Panc1 (cell line): ENCODE results near the gene PSORS1C1. TPM values are rescaled to one million over a fixed set of nuclear protein-coding genes. Genes with fewer than 3 reads are reported as not detected.

Experiments
- ATAC-seq: fragments of 200-7000 bp; cut with Tn5 transposase; 2 replicates; pipeline ENCODE4 v1.9.1; 2020; ENCODE audit warnings: mild to moderate bottlenecking, moderate library complexity
- BruUV-seq: library from RNA; stranded (reverse); fragments of 400-500 nt; replicated peaks from 2 replicates; lab custom pipeline; 2021; lab: Mats Ljungman, UMichigan
- CTCF ChIA-PET: fragments of 300-600 bp; sonication (Branson Sonifier 250); formaldehyde crosslinking; loops from one replicate; lab custom pipeline; 2022; ENCODE audit warnings: antibody characterized with exemption; lab: Charles Lee
- POLR2A ChIA-PET: fragments of 300-600 bp; sonication (Branson Sonifier 250); formaldehyde crosslinking; loops from one replicate; lab custom pipeline; 2022; ENCODE audit warnings: antibody characterized with exemption; lab: Charles Lee
- DNase-seq: peaks from one replicate; pipeline ENCODE4 v3.0.0-alpha.2; 2010; ENCODE audit warnings: low read depth, low spot score
- H3K27ac ChIP-seq: 2 replicates; pipeline ENCODE4 v1.5.1; 2011; ENCODE audit warnings: mild to moderate bottlenecking, low read length, inconsistent platforms
- H3K27me3 ChIP-seq: fragments of 200-500 bp; sonication (Bioruptor generic); 2 replicates; pipeline ENCODE4 v1.6.0; 2014; ENCODE audit warnings: low read length, inconsistent platforms; ENCODE audit not compliant: control insufficient read depth, insufficient read depth
- H3K36me3 ChIP-seq: fragments of 200-500 bp; sonication (Bioruptor generic); 2 replicates; pipeline ENCODE4 v1.5.1; 2014; ENCODE audit warnings: inconsistent platforms, mild to moderate bottlenecking, low read length, moderate library complexity; ENCODE audit not compliant: control insufficient read depth, insufficient read depth
- H3K4me1 ChIP-seq: 2 replicates; pipeline ENCODE4 v1.5.1; 2011; ENCODE audit warnings: inconsistent platforms, mild to moderate bottlenecking, low read length, moderate library complexity; ENCODE audit not compliant: control insufficient read depth, insufficient read depth
- H3K4me3 ChIP-seq, 2 experiments: 2 replicates each; pipeline ENCODE4 v1.5.1; 2011 to 2012; ENCODE audit warnings: low read depth in 2 of 2, low read length in 2 of 2, mild to moderate bottlenecking in 2 of 2, inconsistent platforms in 1 of 2, moderate library complexity in 1 of 2
- H3K9me3 ChIP-seq: fragments of 200-500 bp; sonication (Bioruptor generic); 2 replicates; pipeline ENCODE4 v1.5.1; 2014; ENCODE audit warnings: low read depth, mild to moderate bottlenecking, inconsistent platforms, low read length, moderate library complexity; ENCODE audit not compliant: control insufficient read depth, insufficient read depth
- POLR2AphosphoS5 ChIP-seq: IDR thresholded peaks from 2 replicates; pipeline ENCODE4 v1.6.1; 2012; ENCODE audit warnings: mild to moderate bottlenecking, low read depth, low read length, moderate library complexity
- SIN3A ChIP-seq: IDR thresholded peaks from 2 replicates; pipeline ENCODE4 v1.6.1; 2012; ENCODE audit warnings: low read depth, mild to moderate bottlenecking, low read length, moderate library complexity, borderline replicate concordance; ENCODE audit not compliant: insufficient read depth
- TCF7L2 ChIP-seq: IDR thresholded peaks from 2 replicates; pipeline ENCODE4 v1.6.1; 2011; ENCODE audit warnings: mild to moderate bottlenecking, low read depth, low read length, inconsistent platforms
- in situ Hi-C: cut with HindIII; loops from 2 replicates; pipeline ENCODE4 v1.10.0; 2016; ENCODE audit warnings: low sequenced_read_pairs, low pct_unique_long_range_greater_than_20kb
- intact Hi-C: fragments of 100-400 bp; cut with micrococcal nuclease; formaldehyde crosslinking; loops from one replicate; pipeline ENCODE4 v1.10.0; 2022; ENCODE audit not compliant: unreplicated experiment
- total RNA-seq: library from RNA; stranded (reverse); gene quantifications from one replicate; pipeline ENCODE4 v1.2.1, GENCODE V29; 2021; ENCODE audit not compliant: unreplicated experiment
- TF ChIP-seq, protein P1 (sequence below): fragments of 450-650 bp; IDR thresholded peaks from 2 replicates; pipeline ENCODE4 v1.5.1; 2017; ENCODE audit warnings: mild to moderate bottlenecking
- TF ChIP-seq, protein P2 (sequence below), 2 experiments: IDR thresholded peaks; 2 replicates each; pipeline ENCODE4 v1.6.1; 2011 to 2012; ENCODE audit warnings: low read depth in 2 of 2, control low read depth in 1 of 2, low read length in 1 of 2, mild to moderate bottlenecking in 1 of 2, moderate library complexity in 1 of 2; ENCODE audit not compliant: insufficient read depth in 1 of 2

The PSORS1C1 gene
- total RNA-seq, 1 experiment from 2014 or later, result 2.9 TPM

GRCh38 chr6:31140643-31141042, 26.0 kb downstream of the PSORS1C1 start:
- no peaks in the 10 kb centered on the region for H3K9me3 ChIP-seq
- H3K4me1 ChIP-seq, result no peaks in the 10 kb centered on the region
- DNase-seq (no peak), ATAC-seq (no peak)
- intact Hi-C loops (no loop called here), in situ Hi-C loops (no loop called here)
- no peak overlapping the region for H3K4me3 ChIP-seq
- H3K27me3 ChIP-seq, result no peaks in the 10 kb centered on the region
- ChIA-PET CTCF (no interaction called here), POLR2A (no interaction called here)
- no TSS peak for BruUV-seq
- H3K27ac ChIP-seq, result no peak overlapping the region
- TF ChIP-seq POLR2AphosphoS5 (no peak), SIN3A (no peak), TCF7L2 (no peak)
- TF ChIP-seq, protein P1, sequence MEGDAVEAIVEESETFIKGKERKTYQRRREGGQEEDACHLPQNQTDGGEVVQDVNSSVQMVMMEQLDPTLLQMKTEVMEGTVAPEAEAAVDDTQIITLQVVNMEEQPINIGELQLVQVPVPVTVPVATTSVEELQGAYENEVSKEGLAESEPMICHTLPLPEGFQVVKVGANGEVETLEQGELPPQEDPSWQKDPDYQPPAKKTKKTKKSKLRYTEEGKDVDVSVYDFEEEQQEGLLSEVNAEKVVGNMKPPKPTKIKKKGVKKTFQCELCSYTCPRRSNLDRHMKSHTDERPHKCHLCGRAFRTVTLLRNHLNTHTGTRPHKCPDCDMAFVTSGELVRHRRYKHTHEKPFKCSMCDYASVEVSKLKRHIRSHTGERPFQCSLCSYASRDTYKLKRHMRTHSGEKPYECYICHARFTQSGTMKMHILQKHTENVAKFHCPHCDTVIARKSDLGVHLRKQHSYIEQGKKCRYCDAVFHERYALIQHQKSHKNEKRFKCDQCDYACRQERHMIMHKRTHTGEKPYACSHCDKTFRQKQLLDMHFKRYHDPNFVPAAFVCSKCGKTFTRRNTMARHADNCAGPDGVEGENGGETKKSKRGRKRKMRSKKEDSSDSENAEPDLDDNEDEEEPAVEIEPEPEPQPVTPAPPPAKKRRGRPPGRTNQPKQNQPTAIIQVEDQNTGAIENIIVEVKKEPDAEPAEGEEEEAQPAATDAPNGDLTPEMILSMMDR, result no peak
- TF ChIP-seq, protein P2, sequence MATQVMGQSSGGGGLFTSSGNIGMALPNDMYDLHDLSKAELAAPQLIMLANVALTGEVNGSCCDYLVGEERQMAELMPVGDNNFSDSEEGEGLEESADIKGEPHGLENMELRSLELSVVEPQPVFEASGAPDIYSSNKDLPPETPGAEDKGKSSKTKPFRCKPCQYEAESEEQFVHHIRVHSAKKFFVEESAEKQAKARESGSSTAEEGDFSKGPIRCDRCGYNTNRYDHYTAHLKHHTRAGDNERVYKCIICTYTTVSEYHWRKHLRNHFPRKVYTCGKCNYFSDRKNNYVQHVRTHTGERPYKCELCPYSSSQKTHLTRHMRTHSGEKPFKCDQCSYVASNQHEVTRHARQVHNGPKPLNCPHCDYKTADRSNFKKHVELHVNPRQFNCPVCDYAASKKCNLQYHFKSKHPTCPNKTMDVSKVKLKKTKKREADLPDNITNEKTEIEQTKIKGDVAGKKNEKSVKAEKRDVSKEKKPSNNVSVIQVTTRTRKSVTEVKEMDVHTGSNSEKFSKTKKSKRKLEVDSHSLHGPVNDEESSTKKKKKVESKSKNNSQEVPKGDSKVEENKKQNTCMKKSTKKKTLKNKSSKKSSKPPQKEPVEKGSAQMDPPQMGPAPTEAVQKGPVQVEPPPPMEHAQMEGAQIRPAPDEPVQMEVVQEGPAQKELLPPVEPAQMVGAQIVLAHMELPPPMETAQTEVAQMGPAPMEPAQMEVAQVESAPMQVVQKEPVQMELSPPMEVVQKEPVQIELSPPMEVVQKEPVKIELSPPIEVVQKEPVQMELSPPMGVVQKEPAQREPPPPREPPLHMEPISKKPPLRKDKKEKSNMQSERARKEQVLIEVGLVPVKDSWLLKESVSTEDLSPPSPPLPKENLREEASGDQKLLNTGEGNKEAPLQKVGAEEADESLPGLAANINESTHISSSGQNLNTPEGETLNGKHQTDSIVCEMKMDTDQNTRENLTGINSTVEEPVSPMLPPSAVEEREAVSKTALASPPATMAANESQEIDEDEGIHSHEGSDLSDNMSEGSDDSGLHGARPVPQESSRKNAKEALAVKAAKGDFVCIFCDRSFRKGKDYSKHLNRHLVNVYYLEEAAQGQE (IDR thresholded peaks at IDR 0.05; ENCODE audit: insufficient read depth in 1 of 2, low read depth in 2 of 2, low read length in 1 of 2), result no peak
- 0 out of 2 replicates have a peak, but pooled peaks cover 2% of the 10 kb centered on the region for H3K36me3 ChIP-seq

DNA sequence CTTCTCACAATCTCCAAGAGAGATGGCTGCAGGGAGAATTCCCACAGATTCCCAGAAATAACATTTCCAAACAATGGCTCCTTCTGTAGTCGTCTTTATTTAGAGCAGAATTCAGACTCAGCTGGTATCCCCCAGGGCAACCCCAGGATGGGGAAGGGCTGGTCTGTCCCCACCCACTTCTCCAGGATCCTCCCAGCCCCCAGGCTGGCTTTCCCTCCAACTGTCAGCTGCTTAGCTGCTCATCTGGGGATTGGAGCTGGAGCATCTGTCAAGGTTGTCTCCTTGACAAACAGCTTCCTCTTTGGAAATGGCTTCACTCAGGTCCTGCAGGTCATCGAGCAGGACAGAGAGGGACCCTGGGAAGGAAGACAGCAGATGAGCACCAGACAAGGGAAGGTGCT, 27.8 kb downstream of the PSORS1C1 start:
- TF ChIP-seq POLR2AphosphoS5 (no peak), TCF7L2 (no peak), SIN3A (no peak)
- TF ChIP-seq, protein P1, result no peak
- TF ChIP-seq, protein P2 (IDR thresholded peaks at IDR 0.05; ENCODE audit: insufficient read depth in 1 of 2, low read depth in 2 of 2, low read length in 1 of 2), result no peak
- Histone ChIP-seq H3K27ac (no peak overlapping the region), H3K36me3 (0 out of 2 replicates have a peak, but pooled peaks cover 2% of the 10 kb centered on the region), H3K27me3 (no peaks in the 10 kb centered on the region), H3K4me1 (no peaks in the 10 kb centered on the region), H3K4me3 (no peak overlapping the region), H3K9me3 (no peaks in the 10 kb centered on the region)
- ChIA-PET POLR2A (no interaction called here), CTCF (no interaction called here)
- intact Hi-C loops, result no loop called here
- DNase-seq (no peak), ATAC-seq (no peak)
- BruUV-seq, result no TSS peak
- in situ Hi-C loops, result no loop called here
